Measurements from ENCODE around the gene STXBP3. TPM values are rescaled to one million over a fixed set of nuclear protein-coding genes. Genes with fewer than 3 reads are reported as not detected.

STXBP3 gene
- total RNA-seq, 2 donors from 2014 or later, result 43.5 to 60.4 TPM

DNA sequence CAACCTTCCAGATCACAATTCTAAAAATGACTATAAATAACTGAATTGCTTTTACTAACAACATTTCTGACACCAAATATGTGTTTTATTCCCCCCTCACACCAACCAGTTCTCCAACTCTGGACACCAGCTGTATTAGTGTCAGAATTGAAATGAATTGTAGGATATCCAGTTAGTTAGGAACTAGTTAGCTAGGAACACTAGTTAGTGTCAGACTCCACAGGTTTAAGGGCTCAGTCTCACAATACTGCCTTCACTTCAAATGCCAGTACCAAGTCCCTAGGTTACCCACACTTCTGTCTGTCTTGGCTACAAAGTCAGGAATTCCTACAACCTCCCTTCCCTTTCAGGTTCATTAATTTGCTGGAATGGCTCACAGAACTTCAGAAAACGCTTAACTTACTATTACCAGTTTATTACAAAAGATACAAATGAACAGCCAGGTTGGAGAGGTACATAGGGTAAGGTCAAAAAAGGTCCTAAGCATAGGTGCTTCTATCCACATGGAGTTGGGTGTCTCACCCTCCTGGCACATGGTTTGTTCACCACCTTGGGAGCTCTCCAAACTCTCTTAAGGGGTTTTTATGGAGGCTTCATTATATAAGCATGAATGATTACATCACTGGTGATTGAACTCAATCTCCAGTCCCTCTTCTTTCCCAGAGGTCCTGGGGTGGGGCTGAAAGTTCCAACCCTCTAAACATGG lies 4.2 kb downstream of the STXBP3 start:
- intact Hi-C loops (cut with DNase I), result no loop called here
- Histone ChIP-seq H3K9me3 (no peaks in the 10 kb centered on the region), H3K27ac (no peak overlapping the region), H3K4me3 (no peak overlapping the region), H3K36me3 (no peaks in the 10 kb centered on the region), H3K9ac (ENCODE audit: low read depth in 2 of 2, low read length in 2 of 2) (no peak overlapping the region), H3K27me3 (no peaks in the 10 kb centered on the region), H3K4me1 (no peaks in the 10 kb centered on the region)
- DNase-seq, result no peak
- TF ChIP-seq, protein P1, sequence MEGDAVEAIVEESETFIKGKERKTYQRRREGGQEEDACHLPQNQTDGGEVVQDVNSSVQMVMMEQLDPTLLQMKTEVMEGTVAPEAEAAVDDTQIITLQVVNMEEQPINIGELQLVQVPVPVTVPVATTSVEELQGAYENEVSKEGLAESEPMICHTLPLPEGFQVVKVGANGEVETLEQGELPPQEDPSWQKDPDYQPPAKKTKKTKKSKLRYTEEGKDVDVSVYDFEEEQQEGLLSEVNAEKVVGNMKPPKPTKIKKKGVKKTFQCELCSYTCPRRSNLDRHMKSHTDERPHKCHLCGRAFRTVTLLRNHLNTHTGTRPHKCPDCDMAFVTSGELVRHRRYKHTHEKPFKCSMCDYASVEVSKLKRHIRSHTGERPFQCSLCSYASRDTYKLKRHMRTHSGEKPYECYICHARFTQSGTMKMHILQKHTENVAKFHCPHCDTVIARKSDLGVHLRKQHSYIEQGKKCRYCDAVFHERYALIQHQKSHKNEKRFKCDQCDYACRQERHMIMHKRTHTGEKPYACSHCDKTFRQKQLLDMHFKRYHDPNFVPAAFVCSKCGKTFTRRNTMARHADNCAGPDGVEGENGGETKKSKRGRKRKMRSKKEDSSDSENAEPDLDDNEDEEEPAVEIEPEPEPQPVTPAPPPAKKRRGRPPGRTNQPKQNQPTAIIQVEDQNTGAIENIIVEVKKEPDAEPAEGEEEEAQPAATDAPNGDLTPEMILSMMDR (IDR thresholded peaks at IDR 0.05), result no peak

- Histone ChIP-seq H3K9ac (ENCODE audit: low read depth in 2 of 2, low read length in 2 of 2) (no peak overlapping the region), H3K9me3 (no peaks in the 10 kb centered on the region), H3K4me1 (no peaks in the 10 kb centered on the region), H3K27me3 (no peaks in the 10 kb centered on the region), H3K36me3 (no peaks in the 10 kb centered on the region), H3K27ac (no peak overlapping the region), H3K4me3 (no peak overlapping the region)
- no peak for DNase-seq
- TF ChIP-seq, protein P1 (IDR thresholded peaks at IDR 0.05), result no peak
- intact Hi-C loops (cut with DNase I), result no loop called here
These were observed 6.9 kb downstream of the STXBP3 start for GRCh38 chr1:108753363-108753762.

- TF ChIP-seq, protein P1 (IDR thresholded peaks at IDR 0.05), result no peak
These were observed 12.3 kb downstream of the STXBP3 start for GRCh38 chr1:108758796-108759195.

DNA sequence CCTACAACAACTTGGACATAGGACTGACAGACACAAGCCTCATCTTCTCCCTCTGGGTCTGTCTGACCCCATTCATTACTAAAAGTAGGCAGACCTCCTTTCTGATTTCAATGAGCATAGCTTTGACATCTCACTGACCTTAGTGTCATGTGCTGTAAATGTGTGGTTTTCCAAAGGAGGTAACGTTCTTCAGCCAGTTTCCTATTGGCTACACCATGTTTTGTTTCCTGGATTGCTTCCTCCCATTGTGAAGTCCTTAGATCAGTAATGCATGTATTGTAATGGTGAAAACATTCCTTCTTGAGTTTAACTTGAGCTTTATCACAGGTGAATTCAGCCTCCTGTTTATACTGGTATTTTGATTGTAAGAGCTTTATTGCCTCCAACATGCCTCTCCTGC lies 20.6 kb downstream of the STXBP3 start:
- Histone ChIP-seq H3K9me3 (no peaks in the 10 kb centered on the region), H3K27me3 (no peaks in the 10 kb centered on the region), H3K4me1 (no peaks in the 10 kb centered on the region), H3K9ac (ENCODE audit: low read depth in 2 of 2, low read length in 2 of 2) (no peak overlapping the region), H3K4me3 (no peak overlapping the region), H3K27ac (no peak overlapping the region), H3K36me3 (no peaks in the 10 kb centered on the region)
- intact Hi-C loops (cut with DNase I), result no loop called here
- no peak for DNase-seq
- TF ChIP-seq, protein P1 (IDR thresholded peaks at IDR 0.05), result no peak

More at GRCh38 chr1:108758796-108759195, 12.3 kb downstream of the STXBP3 start:
- Histone ChIP-seq H3K9ac (ENCODE audit: low read depth in 2 of 2, low read length in 2 of 2) (no peak overlapping the region), H3K27ac (no peak overlapping the region), H3K4me1 (no peaks in the 10 kb centered on the region), H3K27me3 (no peaks in the 10 kb centered on the region), H3K36me3 (peaks cover 4% of the 10 kb centered on the region), H3K4me3 (no peak overlapping the region), H3K9me3 (no peaks in the 10 kb centered on the region)
- intact Hi-C loops (cut with DNase I), result no loop called here
- no peak for DNase-seq

DNA sequence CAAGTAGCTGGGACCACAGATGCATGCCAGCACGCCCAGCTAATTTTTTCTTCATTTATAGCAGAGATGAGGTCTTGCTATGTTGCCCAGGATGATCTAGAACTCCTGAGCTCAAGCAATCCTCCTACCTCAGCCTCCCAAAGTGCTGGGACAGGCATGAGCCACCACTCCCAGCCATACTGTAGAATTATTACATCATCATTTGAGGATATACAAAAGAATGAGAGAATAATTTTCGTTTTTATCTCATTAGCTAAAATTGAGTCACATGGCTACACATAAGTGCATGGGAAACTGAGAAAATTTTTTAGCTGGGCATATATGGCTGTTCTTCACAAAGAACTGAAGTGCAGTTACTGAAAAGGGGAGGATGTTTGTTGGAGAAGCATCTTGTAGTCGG lies 21.2 kb downstream of the STXBP3 start:
- intact Hi-C loops (cut with DNase I), result no loop called here
- Histone ChIP-seq H3K27me3 (no peaks in the 10 kb centered on the region), H3K4me1 (no peaks in the 10 kb centered on the region), H3K36me3 (no peaks in the 10 kb centered on the region), H3K4me3 (no peak overlapping the region), H3K9me3 (no peaks in the 10 kb centered on the region), H3K9ac (ENCODE audit: low read depth in 2 of 2, low read length in 2 of 2) (no peak overlapping the region), H3K27ac (no peak overlapping the region)
- DNase-seq, result no peak
- TF ChIP-seq, protein P1 (IDR thresholded peaks at IDR 0.05), result no peak
